IMR-90 (cell line): ENCODE data around the gene LIPJ.

Experiments
- BHLHE40 ChIP-seq: fragments of 150-350 bp; IDR thresholded peaks from 2 replicates; pipeline ENCODE4 v1.6.1; 2016; ENCODE audit warnings: mild to moderate bottlenecking, low read depth, low read length
- CEBPB ChIP-seq: IDR thresholded peaks from 2 replicates; pipeline ENCODE4 v1.6.1; 2012; ENCODE audit warnings: low read depth, low read length, improper control_type of control experiment
- TF ChIP-seq, protein P1 (sequence below): conservative IDR thresholded peaks from 2 replicates; pipeline ENCODE4 v1.5.1; 2012; ENCODE audit warnings: mild to moderate bottlenecking, low read depth, low read length, improper control_type of control experiment

DNA sequence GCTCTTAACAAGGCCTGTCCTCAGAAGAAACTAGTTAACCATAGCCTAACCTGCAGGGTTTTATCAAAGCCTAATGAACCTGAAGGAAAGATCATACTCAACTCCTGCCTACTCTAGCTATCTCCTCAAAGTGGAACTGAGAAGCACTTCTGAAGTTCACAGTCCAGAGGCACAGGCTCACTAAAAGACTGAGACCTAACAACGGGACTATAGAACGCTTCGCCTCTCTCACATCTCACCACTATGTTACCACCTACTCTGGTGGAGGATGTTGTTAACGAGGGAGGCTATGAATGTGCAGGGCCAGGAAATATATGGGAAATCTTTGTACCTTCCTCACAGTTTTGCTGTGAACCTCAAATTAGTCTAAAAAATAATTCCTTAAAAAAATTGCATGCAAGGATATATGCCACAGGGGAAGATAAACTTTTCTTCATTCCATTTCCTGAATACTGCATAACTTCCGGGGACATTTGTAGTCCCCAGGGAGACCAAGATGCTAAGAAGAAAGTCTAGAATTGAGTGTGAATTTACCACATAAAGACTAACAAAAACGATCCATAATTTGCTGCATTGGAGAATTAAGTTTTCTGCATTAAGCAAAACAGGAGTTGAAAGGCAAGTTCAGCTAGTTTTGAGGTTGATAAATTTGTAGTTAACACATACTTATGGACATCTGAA is 21.6 kb downstream of the LIPJ start:
- TF ChIP-seq, protein P1, sequence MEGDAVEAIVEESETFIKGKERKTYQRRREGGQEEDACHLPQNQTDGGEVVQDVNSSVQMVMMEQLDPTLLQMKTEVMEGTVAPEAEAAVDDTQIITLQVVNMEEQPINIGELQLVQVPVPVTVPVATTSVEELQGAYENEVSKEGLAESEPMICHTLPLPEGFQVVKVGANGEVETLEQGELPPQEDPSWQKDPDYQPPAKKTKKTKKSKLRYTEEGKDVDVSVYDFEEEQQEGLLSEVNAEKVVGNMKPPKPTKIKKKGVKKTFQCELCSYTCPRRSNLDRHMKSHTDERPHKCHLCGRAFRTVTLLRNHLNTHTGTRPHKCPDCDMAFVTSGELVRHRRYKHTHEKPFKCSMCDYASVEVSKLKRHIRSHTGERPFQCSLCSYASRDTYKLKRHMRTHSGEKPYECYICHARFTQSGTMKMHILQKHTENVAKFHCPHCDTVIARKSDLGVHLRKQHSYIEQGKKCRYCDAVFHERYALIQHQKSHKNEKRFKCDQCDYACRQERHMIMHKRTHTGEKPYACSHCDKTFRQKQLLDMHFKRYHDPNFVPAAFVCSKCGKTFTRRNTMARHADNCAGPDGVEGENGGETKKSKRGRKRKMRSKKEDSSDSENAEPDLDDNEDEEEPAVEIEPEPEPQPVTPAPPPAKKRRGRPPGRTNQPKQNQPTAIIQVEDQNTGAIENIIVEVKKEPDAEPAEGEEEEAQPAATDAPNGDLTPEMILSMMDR: no peak
- TF ChIP-seq BHLHE40 (no peak), CEBPB (no peak)
